MM.1S (cell line): ENCODE measurements around the gene TNF.
A peak's percentile ranks its signal among the peaks of the same experiment; 100 is the strongest.

Source experiments
- DNase-seq: peaks from one replicate; pipeline ENCODE4 v3.0.0-alpha.2; 2015
- H2AFZ ChIP-seq: fragments of 300-600 bp; sonication (generic); 2 replicates; pipeline ENCODE4 v1.6.0; 2016; ENCODE audit warnings: antibody characterized with exemption, low read length
- H3F3A ChIP-seq: fragments of 300-600 bp; sonication (generic); 2 replicates; pipeline ENCODE4 v1.6.1; 2016; ENCODE audit warnings: mild to moderate bottlenecking, antibody characterized with exemption, low read length, moderate library complexity, mixed read lengths; ENCODE audit not compliant: insufficient read depth
- H3K27ac ChIP-seq: fragments of 300-600 bp; sonication (generic); 2 replicates; pipeline ENCODE4 v1.5.1; 2016; ENCODE audit warnings: mild to moderate bottlenecking, low read length
- H3K27me3 ChIP-seq: fragments of 300-600 bp; sonication (generic); replicated peaks from 2 replicates; pipeline ENCODE4 v1.6.0; 2016; ENCODE audit warnings: low read length; ENCODE audit not compliant: insufficient read depth
- H3K36me3 ChIP-seq: fragments of 300-600 bp; sonication (generic); replicated peaks from 2 replicates; pipeline ENCODE4 v1.6.1; 2016; ENCODE audit warnings: mild to moderate bottlenecking, low read length, mixed read lengths; ENCODE audit not compliant: insufficient read depth
- H3K4me1 ChIP-seq: fragments of 300-600 bp; sonication (generic); 2 replicates; pipeline ENCODE4 v1.6.1; 2016; ENCODE audit warnings: low read length, mixed read lengths
- H3K4me2 ChIP-seq: fragments of 300-600 bp; sonication (generic); 2 replicates; pipeline ENCODE4 v1.6.0; 2016; ENCODE audit warnings: low read depth, low read length
- H3K4me3 ChIP-seq: fragments of 300-600 bp; sonication (generic); 2 replicates; pipeline ENCODE4 v1.5.1; 2016; ENCODE audit warnings: low read length, mixed read lengths
- H3K79me2 ChIP-seq: fragments of 300-600 bp; sonication (generic); 2 replicates; pipeline ENCODE4 v1.6.1; 2016; ENCODE audit warnings: mixed run types, low read length, mixed read lengths
- H3K9ac ChIP-seq: fragments of 300-600 bp; sonication (generic); 2 replicates; pipeline ENCODE4 v1.6.1; 2016; ENCODE audit warnings: low read length, mixed read lengths
- H3K9me2 ChIP-seq: fragments of 300-600 bp; sonication (generic); replicated peaks from 2 replicates; pipeline ENCODE4 v1.6.1; 2016; ENCODE audit warnings: mild to moderate bottlenecking, low read length, mixed read lengths; ENCODE audit not compliant: insufficient read depth
- H3K9me3 ChIP-seq: fragments of 300-600 bp; sonication (generic); replicated peaks from 2 replicates; pipeline ENCODE4 v1.6.1; 2016; ENCODE audit warnings: mild to moderate bottlenecking, low read length, mixed read lengths; ENCODE audit not compliant: insufficient read depth
- H4K20me1 ChIP-seq: fragments of 300-600 bp; sonication (generic); 2 replicates; pipeline ENCODE4 v1.6.1; 2016; ENCODE audit warnings: mild to moderate bottlenecking, low read length, moderate library complexity, mixed read lengths; ENCODE audit not compliant: insufficient read depth
- EZH2 ChIP-seq: fragments of 300-600 bp; sonication (generic); optimal IDR thresholded peaks from 2 replicates; pipeline ENCODE3; 2017; ENCODE audit warnings: low read depth, mild to moderate bottlenecking, antibody characterized with exemption, low read length, mixed read lengths
- EZH2phosphoT487 ChIP-seq: fragments of 300-600 bp; sonication (generic); IDR thresholded peaks from 2 replicates; pipeline ENCODE4 v1.6.1; 2018; ENCODE audit warnings: antibody characterized with exemption, low read length
- TF ChIP-seq, protein P1 (sequence below): fragments of 300-600 bp; sonication (generic); IDR thresholded peaks from 2 replicates; pipeline ENCODE4 v1.5.1; 2016; ENCODE audit warnings: antibody characterized with exemption, low read length, mixed read lengths

TNF gene

DNA sequence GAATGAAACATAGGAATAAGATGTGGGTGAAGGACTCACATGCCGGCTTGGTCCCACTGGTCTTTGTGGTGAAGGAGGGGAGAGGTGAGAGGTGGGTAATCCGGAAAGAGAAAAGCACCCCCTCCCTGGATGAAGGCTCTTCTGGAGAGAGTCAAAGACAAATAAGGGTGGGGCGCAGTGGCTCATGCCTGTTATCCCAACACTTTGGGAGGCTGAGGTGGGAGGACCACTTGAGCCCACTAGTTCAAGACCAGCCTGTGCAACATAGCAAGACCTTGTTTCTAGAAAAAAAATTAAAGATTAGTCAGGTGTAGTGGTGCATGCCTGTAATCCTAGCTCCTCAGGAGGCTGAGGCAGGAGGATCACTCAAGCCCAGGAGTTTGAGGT, 3.7 kb downstream of the TNF start:
- Histone ChIP-seq H3K9me2 (no peaks in the 10 kb centered on the region), H3K4me3 (no peak overlapping the region), H2AFZ (no peak overlapping the region), H3K27ac (no peak overlapping the region), H3K27me3 (peaks cover 77% of the 10 kb centered on the region), H4K20me1 (no peaks in the 10 kb centered on the region), H3K9me3 (no peaks in the 10 kb centered on the region), H3K9ac (no peak overlapping the region), H3K4me2 (no peak overlapping the region), H3K36me3 (no peaks in the 10 kb centered on the region), H3F3A (no peaks in the 10 kb centered on the region), H3K4me1 (peaks cover 19% of the 10 kb centered on the region), H3K79me2 (no peaks in the 10 kb centered on the region)
- TF ChIP-seq, protein P1, sequence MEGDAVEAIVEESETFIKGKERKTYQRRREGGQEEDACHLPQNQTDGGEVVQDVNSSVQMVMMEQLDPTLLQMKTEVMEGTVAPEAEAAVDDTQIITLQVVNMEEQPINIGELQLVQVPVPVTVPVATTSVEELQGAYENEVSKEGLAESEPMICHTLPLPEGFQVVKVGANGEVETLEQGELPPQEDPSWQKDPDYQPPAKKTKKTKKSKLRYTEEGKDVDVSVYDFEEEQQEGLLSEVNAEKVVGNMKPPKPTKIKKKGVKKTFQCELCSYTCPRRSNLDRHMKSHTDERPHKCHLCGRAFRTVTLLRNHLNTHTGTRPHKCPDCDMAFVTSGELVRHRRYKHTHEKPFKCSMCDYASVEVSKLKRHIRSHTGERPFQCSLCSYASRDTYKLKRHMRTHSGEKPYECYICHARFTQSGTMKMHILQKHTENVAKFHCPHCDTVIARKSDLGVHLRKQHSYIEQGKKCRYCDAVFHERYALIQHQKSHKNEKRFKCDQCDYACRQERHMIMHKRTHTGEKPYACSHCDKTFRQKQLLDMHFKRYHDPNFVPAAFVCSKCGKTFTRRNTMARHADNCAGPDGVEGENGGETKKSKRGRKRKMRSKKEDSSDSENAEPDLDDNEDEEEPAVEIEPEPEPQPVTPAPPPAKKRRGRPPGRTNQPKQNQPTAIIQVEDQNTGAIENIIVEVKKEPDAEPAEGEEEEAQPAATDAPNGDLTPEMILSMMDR: no peak
- TF ChIP-seq EZH2phosphoT487 (no peak), EZH2 (no peak)
- DNase-seq: no peak

DNA sequence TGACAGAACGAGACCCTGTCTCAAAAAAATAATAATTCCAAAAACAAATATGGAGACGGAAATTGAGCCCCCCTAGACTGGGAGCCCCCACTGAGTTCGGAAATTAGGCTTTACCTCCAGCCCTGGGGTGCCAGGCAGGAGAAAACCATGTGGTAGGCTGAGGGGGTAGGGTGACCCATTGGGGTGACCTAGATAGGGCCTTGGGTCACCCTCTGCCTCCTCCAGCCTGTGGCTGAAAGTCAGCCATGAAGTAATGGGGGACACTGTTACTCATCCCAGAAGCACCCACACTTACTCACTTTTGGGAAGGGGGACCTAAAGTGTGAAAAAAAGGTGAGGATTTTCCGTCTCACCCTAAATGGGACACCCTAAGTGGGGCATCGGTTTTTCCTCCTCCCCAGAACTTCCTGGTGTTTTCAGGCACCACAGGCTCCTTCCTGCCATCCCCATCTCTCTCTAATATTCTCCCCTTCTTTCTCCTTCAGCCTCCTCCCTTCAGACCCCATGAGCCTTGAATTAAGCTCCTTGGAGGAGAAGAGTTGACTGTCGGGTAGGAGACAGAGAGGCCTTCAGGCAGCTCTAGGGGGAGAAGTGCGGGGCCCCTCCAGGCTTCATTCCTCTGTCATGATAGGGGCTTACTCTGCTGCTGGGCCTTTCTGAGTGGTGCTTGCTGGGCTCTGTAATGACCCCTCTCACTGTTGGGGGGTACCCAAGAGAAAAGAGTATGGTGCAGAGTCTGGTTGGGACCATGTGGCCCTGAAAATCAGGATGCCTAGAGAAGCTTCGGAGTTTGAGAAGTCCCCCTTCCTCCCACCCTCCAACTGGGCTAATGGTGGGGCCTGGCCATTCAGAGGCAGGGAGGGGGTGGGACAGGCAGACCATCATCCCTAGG, 4.4 kb downstream of the TNF start:
- H4K20me1 ChIP-seq: no peaks in the 10 kb centered on the region
- H3K27me3 ChIP-seq: peaks cover 71% of the 10 kb centered on the region
- H3K79me2 ChIP-seq: no peaks in the 10 kb centered on the region
- H2AFZ ChIP-seq: no peak overlapping the region
- no peak overlapping the region for H3K4me2 ChIP-seq
- H3K9ac ChIP-seq: no peak overlapping the region
- H3K36me3 ChIP-seq: no peaks in the 10 kb centered on the region
- H3K9me2 ChIP-seq: no peaks in the 10 kb centered on the region
- peaks cover 19% of the 10 kb centered on the region for H3K4me1 ChIP-seq
- no peaks in the 10 kb centered on the region for H3K9me3 ChIP-seq
- no peaks in the 10 kb centered on the region for H3F3A ChIP-seq
- H3K4me3 ChIP-seq: no peak overlapping the region
- DNase-seq: no peak
- TF ChIP-seq, protein P1: no peak
- no peak for TF ChIP-seq EZH2
- no peak for TF ChIP-seq EZH2phosphoT487
- H3K27ac ChIP-seq: no peak overlapping the region

DNA sequence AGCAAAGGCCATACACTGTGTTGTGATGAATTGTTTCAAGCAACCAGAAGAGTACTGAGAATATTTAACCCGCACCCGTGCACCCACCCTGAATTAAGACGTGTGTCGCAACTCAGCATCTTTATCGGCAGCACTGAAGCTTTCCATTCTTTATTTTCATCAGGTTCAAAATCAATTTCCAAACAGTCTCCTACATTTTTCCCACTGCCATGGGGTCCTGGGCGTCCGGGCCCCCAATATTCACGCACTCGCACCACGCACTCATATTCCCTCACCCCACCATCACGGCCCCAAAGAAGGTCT, 5.0 kb downstream of the TNF start:
- no peak overlapping the region; the same call in 1 of the 2 replicates for H3K9ac ChIP-seq
- H4K20me1 ChIP-seq: no peaks in the 10 kb centered on the region
- H3K4me2 ChIP-seq: peak overlapping the region; percentile 99
- H3K4me3 ChIP-seq: peak overlapping the region; percentile 66
- H3K9me2 ChIP-seq: no peaks in the 10 kb centered on the region
- H3K27ac ChIP-seq: no peak overlapping the region
- H3K36me3 ChIP-seq: no peaks in the 10 kb centered on the region
- peaks cover 19% of the 10 kb centered on the region for H3K4me1 ChIP-seq
- H3F3A ChIP-seq: no peaks in the 10 kb centered on the region
- H3K9me3 ChIP-seq: no peaks in the 10 kb centered on the region
- TF ChIP-seq EZH2 (no peak), EZH2phosphoT487 (no peak)
- TF ChIP-seq, protein P1: no peak
- H3K79me2 ChIP-seq: no peaks in the 10 kb centered on the region
- H2AFZ ChIP-seq: peak overlapping the region; percentile 93
- DNase-seq: no peak
- peaks cover 65% of the 10 kb centered on the region for H3K27me3 ChIP-seq
